ENCODE results near the gene DAPK1.

DAPK1 gene

DNA sequence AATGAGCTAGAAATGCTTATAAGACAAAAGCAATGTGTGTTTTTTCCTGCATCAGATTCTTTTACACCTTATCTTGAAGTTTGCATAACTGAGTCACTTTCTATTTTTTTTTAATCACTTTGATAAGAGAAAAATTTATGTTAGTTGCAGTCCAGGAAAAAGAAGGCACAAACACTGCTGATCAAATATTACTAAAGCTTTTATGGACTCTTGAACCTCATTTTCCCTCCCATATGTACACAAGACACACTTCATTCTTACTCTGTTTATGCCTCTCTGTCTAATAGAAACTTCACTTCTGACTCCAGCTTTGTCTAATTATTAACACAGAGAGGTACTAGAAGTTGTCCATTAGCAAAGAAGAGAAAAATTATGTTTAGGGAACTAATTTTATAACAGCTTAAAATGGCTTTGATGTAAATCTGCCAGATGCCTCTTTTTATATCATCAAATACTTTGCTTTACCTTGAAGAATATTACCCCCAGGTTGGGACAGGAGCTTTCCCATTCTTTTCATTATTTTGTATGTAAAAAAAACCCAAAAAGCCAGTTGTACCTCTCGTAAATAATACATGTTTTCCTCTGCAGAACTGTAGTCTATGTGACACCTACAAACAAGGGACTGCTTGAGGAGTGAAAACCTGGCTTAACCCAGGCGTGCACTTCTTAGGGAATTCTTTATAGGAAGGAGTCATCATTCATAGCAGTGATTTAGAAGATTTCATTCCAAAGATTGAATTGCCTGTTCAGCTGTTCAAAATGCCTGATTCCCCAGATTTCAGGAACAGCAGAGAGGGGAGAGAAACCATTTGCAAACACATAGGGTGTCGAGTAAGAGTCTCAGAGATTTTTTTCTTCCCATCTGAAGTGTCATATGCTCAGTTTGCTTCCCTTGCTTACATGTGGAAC is 72.6 kb downstream of the DAPK1 start:
- no peak for DNase-seq

DNA sequence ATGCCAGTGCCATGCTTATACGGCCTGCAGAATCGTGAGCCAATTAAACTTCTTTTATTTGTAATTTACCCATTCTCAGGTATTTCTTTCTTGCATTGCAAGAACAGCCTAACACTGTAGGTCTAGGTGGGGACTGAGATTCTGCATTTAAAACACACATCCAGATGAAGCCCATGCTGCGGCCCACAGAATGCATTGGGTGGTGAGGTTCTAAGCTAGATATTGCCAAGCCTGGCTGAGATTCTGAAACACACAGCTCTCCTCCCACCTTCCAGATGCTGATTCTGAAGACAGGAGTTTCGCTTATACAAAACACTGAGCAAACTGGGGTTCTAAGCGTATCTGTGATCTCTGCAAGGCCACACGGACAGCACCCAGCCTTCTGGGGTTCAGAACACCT is 75.1 kb downstream of the DAPK1 start:
- no peak for DNase-seq

DNA sequence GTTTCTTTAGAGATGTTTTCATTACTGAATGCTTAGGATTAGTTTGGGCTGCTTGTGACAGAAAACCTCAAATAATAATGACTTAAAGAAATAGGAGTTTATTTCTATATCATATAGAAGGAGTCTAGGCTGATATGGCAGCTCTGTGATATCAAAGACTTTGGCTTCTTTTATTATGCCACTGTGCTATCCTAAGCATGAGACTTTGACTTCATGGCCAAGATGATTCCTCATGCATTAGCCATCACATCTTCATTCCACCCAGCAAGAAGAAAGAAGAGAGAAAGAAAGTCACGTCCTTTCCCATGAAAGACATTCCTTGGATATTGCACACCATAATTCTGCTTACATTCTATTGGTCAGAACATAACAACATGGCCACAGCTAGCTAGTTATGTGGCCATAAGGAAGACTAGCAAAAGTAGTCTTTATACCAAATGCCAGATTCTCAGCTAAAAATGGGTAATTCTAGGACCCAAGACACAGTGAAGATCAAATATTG is 76.2 kb downstream of the DAPK1 start:
- DNase-seq: no peak

DNA sequence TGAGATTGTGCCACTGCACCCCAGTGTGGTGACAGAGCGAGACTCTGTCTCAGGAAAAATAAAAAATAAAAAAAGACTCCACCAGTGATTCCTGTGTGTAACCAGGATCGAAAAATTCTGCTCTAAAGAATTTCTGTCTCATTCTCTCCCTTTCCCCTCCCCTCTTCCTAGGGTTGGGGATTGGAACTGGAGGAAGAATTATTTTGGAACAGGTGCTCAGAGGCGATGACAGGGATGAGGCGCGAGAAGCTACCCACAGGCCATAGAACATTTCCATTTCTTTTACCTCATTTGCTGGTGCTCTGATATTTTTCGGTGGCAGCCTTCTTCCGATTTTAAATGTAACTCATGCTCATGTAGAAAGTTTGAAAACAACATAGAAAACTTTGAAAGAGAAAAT is 80.1 kb downstream of the DAPK1 start:
- no peak for DNase-seq

DNA sequence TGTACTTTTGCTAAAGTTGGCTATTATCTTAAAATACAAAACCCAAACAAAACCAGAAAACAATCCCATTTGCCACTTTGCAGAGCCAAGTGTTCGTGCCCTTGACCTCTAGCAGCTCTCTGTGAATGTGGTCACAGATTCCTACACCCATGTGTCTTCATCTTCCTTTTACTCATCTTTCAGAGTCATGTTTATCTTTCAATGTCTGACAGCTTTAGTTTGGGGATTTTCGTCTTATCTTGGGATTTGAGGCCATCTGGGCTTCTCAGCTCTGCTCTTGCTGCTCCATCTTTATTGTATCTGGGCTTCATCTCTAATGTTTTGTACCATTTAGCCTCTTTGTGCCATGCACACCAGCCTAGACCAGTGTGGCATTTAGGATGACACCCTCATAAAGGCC is 81.0 kb downstream of the DAPK1 start:
- no peak for DNase-seq

DNA sequence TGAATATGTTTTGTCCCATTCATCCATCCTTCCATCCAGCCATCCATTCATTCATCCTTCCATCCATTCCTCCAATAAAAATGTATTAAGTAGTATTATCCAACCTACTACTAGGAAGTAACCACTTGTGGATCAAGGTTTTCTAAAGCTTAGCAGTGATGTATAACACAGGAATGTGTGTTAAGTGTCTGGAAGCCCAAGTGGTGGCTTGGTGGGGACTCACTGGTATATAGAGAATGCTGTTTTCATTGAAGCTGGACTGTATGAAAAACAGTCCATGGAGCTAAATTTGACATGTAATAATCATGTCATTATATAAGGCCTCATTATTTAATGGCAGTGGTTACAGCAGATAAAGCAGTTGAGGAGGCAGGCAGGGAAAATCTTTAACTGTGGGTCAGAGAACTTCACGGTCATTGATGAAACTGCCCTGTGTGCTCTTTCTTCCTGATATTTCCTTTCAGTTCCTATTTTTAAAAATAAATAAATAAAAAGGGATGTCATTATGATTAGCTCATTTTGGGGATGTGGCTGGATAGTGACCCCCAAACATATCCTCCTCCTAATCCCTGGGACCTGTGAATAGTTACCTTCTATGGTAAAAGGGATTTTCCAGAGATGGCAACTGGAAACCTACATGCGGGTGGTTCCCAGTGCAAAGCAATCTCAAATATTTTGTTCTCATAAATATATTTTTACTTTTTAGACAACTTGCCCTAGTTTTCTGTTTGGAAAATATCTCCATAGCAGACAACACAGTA is 82.3 kb downstream of the DAPK1 start:
- DNase-seq: no peak

DNA sequence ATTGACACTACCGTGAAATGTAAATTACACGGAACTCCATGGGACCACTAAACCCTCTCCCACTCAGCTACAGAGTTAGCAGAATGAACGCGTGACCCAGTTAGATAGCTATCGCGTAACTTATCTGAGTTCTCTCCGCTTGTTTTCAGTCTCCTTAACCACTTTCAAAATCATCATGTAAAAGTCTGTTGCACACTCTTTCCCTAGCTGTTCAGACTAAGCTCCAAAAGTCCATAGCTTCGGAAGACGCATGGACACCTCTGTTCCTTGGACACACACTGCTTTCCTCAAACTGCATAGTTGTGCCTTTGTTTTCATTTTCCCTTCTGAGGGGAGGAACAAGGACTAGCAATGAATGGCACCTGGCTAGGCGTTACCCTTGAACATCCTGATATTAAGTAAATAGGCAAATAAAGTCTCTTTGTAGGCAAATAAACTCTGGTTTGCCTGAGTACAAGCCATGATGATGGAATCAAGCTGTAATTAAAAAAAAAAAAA is 83.3 kb downstream of the DAPK1 start:
- no peak for DNase-seq

DNA sequence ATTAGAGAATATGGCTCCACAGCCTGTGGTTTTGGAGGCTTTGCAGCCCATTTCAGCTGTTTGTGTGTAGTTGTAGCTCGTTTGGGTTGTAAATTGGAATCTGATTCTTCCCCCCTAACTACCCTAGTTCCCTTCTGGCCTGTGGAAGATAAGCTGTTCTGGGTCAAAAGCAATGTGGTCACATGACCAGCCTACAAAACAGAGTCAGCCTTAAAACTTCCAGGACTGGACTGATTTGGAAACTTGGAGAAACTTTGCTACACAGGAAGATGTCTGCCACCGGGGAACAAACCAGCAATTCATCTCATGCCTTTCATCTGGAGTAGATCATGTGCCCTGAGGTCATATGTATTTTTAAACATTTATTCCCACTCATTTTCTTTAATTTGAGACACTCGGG is 83.8 kb downstream of the DAPK1 start:
- no peak for DNase-seq

DNA sequence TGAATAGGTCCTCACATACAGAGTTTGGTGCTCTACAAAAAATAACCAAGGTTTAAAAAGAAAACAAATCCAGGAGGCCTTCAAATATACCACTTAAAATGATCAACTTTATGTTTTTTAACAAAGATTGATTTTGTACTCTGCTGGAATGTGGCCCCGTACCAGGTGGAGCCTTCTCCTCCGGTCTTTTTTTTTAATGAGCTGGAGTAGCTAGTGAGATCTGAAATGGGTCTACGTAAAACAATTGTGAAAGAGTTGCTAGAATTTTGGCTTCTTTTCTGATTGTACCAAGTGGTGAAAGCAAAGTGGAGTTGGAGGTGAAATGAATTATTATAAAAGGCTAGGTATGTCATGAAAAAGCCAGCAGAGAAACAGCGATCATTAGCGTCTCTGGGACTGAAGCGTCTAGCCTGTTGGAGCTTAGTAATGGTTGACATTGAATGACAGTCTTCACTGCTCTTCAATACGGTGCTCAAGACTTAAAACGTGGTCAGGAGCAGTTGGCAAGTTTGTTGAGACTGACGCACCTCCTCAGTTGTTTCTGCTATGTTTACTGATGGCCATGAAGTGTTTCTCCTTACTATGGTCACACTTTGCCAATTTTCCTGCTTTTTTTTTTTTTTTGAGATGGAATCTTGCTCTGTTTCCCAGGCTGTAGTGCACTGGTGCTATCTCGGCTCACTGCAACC is 84.4 kb downstream of the DAPK1 start:
- DNase-seq: no peak

DNA sequence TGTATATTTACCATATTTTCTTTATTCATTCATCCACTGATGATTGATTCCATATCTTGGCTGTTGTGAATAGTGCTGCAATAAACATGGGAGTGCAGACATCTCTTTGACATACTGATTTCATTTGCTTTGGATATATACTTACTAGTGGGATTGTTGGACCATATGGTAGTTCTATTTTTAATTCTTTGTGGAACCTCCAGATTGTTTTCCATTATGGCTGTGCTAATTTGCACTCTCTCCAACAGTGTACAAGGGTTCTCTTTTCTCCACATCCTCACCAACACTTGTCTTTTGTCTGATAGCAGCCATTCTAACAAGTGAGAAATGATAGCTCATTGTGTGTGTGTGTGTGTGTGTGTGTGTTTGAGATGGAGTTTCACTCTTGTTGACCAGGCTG is 86.7 kb downstream of the DAPK1 start:
- DNase-seq: no peak

DNA sequence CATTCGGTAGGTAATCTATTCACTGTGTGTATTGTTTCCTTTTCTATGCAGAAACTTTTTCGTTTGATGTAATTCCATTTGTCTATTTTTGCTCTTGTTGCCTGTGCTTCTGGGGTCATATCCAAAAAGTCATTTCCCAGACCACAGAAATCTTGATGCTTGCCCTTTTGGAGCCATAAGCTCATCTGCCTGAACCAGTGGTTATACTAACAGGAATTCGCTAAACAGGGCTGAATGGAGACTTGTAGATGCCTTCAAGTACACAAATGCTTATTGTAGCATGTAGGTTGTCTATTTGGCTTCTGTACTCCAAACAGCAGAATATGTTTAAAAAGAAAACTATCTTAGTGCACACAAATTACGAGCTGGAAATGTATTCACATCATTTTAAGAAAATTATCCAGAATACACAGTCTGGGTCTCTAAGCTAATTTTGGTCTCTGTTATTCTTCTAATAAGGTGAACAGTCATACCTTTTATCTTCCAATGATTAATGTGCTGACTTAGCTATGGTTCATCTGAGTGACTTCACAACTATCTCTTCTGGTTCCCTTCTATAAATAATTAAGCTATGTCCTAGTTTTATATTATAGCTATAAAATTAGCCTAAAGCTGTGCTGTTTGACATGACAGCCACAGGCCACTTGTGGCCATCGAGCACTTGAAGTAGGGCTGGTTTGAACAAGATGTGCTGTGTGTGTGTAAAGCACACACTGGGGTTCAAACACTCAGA is 87.6 kb downstream of the DAPK1 start:
- no peak for DNase-seq

DNA sequence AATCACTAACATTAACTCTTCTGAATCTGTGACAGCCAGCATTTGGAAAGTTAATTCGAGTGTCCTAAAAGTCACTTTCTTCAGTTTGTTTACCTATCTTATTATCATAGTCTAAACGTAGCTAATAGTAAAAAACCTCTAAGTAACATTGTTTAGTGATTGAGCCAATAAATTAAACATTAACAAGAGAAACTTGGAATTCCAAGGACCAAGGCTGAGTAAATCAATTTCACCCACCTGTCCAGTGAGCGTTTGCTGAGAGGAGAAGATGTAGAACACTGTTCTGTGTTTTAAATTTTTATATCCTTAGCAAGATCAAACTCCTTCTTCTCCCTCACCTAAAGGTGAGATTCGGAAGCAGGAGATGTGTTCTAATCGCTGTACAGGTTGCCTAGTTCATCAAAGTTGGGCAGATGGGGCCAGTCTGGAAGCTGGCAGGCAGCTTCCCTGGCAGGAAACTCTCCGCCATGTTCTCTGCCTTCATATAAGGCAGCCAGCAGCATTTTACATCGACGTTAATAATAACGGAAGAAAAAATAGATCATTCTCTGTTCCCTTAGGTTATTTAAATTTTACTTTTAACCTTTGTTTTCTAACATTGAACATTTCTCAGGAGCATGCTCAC is 89.2 kb downstream of the DAPK1 start:
- no peak for DNase-seq

DNA sequence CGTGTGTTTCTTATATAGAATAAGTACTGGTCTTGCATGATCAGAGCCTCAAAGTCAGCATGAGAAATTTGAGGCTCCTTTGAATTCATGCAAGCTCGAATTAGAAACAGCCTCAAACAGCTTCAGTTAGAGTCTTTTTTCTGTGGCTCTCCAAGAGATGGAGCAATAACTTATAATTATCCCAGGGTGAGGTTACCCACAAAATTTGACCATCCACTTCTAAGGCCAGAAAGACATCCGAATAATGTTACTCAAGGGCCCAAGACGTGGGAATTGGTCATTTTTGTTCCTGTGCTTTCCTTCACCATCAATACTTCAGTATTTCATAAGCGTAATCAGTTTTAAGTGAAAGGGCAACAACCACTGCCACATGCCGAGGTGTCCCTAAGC is 89.7 kb downstream of the DAPK1 start:
- DNase-seq: no peak

DNA sequence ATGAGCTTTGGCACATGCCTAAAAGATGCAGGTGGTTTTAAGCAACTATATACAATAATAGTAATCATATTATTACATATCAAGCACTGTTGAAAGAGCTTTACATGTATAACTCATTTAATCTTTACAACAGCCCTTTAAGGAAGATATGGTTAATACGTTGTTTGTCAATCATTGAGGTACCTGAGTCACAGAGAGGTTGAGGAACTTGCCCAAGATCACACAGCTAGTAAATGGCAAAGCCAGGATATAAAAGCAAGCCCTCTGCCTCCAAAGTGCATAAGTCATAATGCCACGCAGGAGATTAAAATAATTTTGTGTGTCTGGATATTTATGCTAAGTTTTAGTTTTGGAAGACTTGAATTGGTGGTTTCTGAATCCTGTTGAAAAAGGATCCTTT is 90.2 kb downstream of the DAPK1 start:
- no peak for DNase-seq

DNA sequence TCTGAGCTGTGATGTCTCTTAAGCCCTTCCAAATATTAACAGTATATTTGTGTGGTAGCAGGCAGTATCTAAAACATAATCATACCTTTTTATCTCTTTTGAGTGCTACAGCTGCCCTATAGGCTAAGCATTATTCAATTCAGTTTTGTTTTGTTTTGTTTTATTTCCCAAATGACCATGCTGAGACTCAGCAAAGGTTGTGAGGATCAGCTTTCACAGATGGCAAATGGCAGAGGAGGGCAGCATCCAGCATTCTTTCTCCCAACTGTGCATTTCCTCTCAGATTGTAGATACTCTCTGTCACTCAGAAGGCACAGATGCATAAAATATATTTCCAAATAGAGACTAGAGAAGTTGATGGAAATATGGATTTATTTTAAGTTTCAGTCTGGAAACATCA is 90.7 kb downstream of the DAPK1 start:
- DNase-seq: no peak

DNA sequence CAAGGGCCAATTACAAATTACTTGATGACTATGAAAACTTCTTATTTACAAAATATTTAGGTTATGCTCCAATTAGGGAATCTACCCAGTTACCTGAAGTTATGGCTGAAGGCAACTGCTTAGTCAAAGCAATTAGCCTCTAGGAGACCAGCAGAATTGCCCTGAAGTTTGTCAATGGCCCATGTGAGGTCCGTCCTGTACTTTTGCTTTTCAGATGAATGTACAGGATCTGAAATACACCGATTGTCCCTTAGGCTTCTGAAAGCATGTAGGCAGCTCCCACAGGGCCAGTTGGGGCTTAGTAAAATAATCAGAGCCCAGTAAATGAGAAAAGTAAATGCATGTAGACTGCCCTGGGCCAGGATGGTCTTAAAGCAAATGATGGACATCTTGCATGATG is 93.3 kb downstream of the DAPK1 start:
- DNase-seq: no peak

DNA sequence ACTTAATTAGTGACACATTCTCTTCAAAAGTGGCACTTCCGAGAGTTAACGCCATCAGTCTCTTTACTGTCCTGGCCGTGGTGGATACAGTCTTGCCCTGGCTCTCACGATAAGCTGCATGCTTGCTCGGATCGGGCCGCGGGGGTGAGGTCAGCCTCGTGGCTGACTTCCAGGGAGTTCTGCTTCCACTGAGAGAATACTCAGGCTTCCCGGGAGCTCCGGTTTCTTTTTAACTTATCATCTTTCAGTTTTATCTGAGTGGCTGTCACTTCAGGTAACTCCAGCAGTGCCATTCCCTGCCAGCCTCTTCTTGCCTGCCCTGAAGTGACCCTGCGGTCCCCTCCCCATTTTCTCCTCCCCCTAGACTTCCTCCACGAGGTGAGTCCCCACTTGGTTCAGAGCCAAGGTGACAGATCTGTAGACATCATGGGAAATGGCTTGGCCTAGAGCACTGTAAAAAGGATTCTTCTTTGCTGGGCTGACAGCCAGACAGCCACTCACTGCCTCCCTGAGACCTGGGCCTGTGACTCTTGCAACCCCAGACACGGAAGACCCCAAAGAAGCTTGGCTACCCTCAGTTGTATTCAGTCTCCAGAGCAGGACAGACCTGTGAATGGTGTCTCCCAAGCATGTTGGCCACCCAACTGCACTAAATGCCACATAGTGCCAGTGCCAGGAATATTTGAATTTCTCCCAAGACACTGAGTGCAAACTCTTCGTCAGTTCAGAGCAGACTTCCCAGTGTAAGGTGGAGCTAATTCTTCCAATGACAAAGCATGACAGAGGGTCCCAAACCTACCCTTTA is 95.1 kb downstream of the DAPK1 start:
- peak; percentile 17 for DNase-seq

DNA sequence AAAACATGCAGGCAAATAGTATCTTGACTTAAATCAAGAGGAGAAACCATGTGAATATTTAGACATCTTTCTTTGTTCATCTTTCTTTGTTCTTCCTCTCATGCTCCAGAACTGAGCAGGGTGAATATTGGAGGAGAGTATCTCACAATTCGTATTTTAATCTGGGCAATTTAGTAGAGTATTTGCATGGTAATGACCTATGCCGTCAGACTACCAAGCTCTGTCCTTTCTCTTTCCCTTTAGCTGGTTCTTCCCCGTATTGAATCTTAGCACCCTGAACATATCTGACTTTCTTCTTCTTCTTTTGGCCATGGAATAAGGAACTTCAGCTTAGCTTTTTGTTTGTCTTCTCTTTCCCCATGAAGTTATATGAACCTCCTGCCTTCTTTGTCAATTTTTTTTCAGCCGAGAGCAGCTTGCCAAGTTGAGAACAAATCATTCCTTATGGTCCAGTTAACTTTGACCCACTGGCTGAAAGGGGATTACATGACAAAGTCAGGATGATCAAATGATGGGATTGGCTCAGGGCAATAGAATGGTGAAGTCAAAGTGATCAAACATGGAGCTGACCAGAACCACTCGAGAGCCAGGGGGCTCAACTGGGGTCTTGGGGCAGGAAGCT is 95.8 kb downstream of the DAPK1 start:
- DNase-seq: no peak

DNA sequence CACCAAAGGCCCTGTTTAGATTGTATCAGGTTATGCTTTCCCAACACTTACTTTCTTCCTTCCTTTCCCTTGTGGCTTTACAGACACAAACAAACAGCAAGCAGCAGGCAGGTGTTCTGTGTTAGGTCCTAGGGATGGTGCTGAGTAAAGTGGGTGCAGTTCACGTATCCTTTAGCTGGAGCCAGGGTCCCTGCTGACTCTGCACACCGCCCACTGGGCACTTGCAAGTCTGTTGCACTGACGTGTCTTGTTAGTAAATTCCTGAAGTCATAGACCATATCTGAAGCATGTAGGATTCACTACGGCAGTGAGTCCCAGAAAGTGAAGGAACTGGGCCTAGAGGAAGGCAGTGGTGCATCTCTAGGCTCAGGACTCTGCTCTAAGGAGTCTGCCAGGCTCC is 96.5 kb downstream of the DAPK1 start:
- DNase-seq: no peak

DNA sequence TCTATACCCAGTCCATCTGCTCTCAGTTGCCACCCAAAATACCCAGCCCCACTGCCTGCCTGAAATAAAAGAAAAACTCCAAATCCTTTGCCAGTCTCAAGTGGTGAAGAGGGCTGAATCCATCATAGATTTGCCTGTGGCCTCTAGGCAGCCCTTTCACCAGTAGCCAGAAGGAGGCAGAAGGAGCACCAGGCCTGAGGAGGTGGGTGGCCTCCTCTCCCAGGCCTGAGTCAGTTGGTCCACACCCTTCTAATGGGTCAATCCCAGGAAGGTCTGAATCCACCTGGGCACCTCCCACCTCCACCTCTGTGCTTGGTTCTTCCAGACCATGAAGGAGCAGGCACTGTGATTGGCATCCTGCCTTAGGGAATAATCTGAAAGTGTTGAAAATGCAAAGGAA is 97.0 kb downstream of the DAPK1 start:
- DNase-seq: no peak

DNA sequence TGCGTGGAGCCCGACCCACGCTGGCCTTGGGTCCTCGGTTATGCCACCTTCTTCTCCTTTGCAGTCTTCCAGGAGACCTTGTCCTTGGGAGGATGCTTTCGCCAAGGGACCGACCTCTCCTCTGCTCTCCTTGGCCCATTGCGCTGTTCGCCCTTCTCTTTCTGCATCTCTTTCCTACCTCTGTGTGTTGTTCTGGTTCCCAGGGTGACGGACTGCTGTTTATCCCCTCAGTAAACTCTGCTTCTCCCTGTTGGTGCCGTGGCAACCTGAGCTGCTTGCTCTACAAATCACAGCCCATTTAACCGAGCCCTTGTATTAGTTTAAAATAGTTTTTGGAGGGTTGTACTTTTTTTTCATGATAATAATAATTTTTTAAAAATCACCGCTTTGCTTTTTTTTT is 97.9 kb downstream of the DAPK1 start:
- DNase-seq: no peak
